GM18873 (cell line): ENCODE data around the gene CDK12.
"Not testable (repeated sequence)": the region's sequence is repeated elsewhere in the genome, so short reads cannot be mapped to it uniquely, and the experiment has no call there.

ENCODE experiments used
- ATAC-seq: cut with Tn5 transposase; IDR thresholded peaks from one replicate; pipeline ENCODE4 v1.9.1; 2021; ENCODE audit warnings: mild to moderate bottlenecking, moderate library complexity, moderate number of reproducible peaks; ENCODE audit not compliant: unreplicated experiment, low FRiP score

Gene CDK12

DNA sequence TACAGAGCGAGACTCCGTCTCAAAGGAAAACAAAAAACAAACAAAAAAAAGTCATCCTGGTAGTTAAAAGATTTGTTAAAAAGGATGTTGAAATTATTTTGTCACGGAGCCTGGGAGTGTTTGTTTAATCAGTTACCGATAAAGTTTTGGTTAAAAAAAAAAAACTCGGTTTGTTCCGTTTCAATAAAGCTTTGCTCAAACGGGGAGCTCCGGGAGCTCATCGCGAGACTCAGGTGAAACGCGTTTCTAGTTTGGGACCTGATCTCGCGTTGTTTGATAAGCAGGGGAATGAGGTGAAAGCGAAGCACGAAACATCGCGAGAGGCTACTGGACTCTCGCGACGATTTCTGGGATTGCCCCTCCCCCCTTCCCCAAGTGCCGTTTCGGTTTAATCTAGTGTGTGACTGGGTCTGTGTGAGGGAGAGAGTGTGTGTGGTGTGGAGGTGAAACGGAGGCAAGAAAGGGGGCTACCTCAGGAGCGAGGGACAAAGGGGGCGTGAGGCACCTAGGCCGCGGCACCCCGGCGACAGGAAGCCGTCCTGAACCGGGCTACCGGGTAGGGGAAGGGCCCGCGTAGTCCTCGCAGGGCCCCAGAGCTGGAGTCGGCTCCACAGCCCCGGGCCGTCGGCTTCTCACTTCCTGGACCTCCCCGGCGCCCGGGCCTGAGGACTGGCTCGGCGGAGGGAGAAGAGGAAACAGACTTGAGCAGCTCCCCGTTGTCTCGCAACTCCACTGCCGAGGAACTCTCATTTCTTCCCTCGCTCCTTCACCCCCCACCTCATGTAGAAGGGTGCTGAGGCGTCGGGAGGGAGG is at the start of gene CDK12:
Gene CDK12 (plus strand): TSS at position 374 of the 813 bp plus-strand sequence. CDS start 586 bp downstream, outside the sequence.
- ATAC-seq = peak; percentile 54

DNA sequence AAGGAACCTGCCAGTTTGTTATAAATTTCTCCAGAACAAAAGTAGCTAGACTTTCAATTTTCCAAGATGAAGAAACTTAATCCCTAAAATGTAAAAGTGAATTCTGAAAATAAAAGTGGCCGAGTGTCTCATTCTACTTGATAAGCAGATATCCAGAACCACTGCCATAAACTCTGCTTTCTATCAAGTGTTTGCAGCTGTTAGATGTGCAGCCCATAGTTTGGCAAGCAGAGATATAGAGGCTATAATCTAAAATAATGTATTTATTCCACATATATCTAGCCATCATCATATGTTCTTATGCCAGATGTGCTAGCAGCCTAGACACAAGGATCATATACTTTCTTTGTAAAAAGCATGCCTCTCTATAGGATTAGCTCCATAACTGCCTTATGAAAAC is 45.1 kb upstream of the CDK12 start:
- ATAC-seq = no peak

DNA sequence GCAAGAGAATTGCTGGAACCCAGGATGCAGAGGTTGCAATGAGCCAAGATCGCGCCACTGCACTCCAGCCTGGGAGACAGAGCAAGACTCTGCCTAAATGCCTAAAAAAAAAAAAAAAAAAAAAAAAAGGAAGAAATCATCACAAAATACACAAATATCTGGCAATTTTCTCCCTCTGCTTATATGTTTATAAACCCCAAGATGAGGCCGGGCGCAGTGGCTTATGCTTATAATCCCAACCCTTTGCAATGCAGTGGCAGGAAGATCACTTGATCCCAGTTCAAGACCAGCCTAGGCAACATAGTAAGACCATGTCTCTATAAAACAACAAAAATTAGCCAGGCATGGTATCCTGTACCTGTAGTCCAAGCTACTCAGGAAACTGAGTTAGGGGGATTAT is 31.7 kb upstream of the CDK12 start:
- no peak for ATAC-seq

DNA sequence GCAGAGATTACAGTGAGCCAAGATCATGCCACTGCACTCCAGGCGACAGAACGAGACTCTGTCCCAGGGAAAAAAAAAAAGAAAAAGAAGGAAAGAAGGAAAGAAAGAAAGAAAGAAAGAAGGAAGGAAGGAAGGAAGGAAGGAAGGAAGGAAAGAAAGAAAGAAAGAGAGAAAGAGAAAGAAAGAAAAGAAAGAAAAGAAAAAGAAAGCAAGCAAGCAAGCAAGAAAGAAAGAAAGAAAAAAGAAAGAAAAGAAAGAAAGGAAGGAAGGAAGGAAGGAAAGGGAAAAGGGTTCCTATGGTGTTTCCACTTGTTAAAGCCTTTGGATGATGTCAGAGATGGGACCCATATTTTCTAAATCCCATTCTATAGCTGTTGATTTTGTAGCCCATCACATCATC is 21.4 kb upstream of the CDK12 start:
- ATAC-seq = not testable (repeated sequence)

DNA sequence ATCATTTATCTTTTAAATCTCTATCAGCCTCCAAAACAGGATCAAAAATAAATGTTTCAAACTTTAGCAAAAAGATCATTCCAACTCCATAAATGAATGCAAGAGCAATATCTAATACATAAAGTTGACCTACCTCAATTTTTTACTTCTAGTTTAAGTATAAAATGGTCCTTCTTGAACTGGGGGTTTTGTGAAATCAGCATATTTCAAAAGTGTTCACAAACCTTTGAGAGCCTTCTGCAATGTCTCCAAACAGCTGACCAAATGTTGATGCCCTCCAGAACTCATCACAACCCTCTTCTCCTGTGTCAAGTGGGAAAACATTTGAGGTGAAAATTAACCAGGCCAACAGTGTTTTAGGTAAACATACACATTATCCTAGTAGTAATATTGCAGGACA is 18.0 kb upstream of the CDK12 start:
- ATAC-seq = no peak

DNA sequence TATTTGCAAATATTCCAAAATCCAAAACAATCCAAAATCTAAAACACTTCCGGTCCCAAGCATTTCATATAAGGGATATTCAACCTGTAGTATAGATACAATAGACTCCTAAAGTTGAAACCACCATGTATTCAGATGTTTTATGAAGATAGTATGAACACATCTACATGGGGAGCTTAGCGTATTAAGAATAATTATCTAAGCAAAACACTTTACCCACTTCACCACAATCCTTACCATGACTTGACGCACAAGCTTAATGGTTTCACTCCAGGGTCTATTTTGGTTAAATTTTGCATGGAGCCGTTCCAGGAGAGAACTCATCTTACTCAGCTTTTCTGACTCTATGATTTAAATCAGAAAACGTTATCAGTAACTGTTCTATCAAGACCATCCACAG is 13.7 kb upstream of the CDK12 start:
- ATAC-seq = no peak

DNA sequence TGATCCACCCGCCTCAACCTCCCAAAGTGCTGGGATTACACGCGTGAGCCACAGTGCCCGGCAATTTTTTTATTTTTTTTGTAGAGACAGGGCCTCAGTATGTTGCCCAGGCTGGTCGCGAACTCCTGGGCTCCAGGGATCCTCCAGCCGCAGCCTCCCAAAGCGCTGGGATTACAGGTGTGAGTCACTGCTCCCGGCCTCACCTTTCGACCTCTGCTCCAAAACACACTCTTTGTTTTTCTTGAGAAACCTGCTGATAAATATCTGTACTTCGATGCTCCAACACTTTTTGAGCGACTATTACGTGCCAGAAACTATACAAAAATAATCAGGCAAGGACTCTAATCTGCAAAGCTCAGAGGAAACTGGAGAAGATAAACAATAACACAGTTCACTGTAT is 11.2 kb upstream of the CDK12 start:
- no peak for ATAC-seq

DNA sequence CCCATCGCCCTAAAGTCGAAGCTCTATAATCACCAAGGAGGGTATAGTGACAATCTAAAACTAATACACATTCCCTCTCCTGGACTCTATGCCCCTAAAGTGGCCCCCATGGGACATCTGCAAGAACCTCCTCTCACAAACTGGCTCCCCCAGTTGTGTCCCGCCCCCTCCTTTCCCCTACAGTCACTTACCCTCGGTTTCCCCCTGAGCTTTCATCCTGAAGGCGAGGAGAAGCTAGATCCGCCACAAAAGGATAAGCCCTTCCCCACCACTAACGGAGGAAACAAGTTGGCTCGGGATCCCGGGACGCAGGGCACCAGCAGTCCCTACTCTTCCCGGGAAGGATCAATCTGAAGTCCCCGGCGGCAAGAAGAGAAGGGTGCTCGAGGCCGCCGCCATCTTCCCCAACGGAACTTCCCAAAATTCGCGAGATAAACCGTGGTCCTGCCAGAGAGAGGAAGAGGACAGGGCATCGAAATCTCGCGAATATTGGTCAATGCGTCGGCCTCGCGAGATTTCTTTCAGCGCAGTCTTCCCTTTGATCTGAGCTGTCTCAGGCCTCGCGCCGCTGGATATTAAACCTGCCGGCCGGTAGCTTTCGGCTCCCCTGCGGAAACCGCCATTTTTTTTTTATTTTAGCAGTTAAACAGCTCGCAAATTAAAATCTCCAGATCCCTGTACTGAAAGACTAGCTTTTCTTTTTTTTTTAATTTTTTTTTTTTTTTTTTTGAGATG is 10.3 kb upstream of the CDK12 start, which contains the start of gene MED1:
Gene MED1 (minus strand): TSS at position 417 of the 735 bp plus-strand sequence. CDS start 201 bp downstream, at position 216.
- peak; percentile 87 for ATAC-seq

DNA sequence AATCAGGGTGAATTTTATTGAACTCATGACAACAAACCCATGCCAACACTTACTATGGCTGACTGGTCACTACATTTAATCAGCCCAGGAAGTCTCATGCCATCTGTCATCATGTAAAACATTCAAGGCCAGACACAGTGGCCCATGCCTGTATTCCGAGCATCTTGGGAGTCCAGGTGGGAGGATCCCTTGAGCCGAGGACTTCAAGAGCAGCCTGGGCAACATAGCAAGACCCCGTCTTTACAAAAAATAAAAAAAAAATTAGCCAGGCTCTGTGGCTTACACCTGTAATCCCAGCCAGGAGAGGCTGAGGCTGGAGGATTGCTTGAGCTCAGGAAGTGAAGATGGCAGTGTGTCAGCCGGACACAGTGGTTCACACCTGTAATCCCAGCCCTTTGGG is 5.4 kb upstream of the CDK12 start:
- ATAC-seq = no peak

DNA sequence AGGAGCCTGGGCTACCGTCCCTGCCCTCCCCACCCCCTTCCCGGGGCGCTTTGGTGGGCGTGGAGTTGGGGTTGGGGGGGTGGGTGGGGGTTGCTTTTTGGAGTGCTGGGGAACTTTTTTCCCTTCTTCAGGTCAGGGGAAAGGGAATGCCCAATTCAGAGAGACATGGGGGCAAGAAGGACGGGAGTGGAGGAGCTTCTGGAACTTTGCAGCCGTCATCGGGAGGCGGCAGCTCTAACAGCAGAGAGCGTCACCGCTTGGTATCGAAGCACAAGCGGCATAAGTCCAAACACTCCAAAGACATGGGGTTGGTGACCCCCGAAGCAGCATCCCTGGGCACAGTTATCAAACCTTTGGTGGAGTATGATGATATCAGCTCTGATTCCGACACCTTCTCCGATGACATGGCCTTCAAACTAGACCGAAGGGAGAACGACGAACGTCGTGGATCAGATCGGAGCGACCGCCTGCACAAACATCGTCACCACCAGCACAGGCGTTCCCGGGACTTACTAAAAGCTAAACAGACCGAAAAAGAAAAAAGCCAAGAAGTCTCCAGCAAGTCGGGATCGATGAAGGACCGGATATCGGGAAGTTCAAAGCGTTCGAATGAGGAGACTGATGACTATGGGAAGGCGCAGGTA is 762 bp downstream of the CDK12 start:
- no peak for ATAC-seq

DNA sequence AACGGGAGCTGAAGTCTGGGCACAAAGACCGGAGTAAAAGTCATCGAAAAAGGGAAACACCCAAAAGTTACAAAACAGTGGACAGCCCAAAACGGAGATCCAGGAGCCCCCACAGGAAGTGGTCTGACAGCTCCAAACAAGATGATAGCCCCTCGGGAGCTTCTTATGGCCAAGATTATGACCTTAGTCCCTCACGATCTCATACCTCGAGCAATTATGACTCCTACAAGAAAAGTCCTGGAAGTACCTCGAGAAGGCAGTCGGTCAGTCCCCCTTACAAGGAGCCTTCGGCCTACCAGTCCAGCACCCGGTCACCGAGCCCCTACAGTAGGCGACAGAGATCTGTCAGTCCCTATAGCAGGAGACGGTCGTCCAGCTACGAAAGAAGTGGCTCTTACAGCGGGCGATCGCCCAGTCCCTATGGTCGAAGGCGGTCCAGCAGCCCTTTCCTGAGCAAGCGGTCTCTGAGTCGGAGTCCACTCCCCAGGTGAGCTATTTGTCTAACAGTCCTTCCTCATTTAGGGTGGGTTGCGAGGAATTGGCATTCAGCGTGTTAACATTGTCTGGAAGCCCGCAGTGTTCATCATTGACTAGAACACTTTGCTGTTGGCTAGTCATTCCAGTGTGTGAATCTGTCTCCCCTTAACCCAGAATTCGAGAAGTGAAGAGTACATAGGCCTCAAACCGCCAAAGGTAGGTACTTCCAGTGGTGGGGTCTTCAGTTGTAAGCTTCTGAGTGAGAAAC is 1.5 kb downstream of the CDK12 start:
- no peak for ATAC-seq

DNA sequence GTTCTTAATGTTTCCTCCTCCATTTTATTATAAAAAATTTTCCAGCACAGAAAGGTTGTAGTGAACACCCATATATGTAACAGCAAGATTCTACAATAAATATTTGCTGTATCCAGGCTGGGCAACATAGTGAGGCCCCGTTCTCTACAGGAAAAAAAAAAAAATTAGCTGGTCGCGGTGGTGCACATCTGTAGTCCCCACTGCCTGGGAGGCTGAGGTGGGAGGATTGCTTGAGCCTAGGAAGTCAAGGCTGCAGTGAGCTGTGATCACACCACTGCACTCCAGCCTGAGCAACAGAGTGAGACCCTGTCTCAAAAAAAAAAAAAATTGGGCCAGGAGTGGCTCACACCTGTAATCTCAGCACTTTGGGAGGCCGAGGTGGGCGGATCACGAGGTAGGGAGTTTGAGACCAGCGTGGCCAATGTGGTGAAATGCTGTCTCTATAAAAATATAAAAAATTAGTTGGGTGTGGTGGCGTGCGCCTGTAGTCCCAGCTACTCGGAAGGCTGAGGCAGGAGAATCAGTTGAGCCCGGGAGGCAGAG is 3.4 kb downstream of the CDK12 start:
- ATAC-seq = not testable (repeated sequence)

DNA sequence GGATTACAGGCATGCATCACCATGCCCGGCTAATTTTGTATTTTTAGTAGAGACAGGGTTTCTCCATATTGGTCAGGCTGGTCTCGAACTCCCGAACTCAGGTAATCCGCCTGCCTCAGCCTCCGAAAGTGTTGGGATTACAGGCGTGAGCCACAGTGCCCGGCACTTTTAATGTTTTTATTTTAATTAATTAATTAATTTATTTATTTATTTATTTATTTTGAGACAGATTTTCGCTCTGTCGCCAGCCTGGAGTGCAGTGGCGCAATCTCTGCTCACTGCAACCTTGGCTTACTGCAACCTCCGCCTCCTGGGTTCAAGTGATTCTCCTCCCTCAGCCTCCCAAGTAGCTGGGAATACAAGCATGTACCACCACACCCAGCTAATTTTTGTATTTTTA is 7.3 kb downstream of the CDK12 start:
- ATAC-seq = not testable (repeated sequence)

DNA sequence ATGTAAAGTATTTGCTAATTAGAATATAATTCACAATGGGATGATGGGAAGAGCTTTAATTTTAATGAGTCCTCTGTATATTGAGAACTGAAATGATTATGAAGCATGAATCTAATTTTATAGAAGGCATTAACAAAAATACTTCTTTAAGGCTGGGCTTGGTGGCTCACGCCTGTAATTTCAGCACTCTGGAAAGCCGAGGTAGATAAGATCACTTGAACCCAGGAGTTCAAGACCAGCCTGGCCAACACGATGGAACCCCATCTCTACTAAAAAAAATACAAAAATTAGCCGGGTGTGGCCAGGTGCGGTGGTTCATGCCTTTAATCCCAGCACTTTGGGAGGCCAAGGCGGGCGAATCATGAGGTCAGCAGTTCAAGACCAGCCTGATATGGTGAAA is 12.0 kb downstream of the CDK12 start:
- ATAC-seq = no peak

DNA sequence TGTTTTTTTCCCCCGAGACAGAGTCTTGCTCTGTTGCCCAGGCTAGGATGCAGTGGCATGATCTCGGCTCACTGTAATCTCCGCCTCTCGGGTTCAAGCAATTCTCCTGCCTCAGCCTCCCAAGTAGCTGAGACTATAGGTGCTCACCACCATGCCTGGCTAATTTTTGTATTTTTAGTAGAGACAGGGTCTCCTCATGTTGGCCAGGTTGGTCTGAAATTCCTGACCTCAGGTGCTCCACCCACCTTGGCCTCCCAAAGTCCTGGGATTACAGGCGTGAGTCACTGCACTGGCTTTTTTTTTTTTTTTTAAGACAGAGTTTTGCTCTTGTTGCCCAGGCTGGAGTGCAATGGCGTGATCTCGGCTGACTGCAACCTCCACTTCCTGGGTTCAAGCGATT is 18.3 kb downstream of the CDK12 start:
- ATAC-seq = not testable (repeated sequence)

DNA sequence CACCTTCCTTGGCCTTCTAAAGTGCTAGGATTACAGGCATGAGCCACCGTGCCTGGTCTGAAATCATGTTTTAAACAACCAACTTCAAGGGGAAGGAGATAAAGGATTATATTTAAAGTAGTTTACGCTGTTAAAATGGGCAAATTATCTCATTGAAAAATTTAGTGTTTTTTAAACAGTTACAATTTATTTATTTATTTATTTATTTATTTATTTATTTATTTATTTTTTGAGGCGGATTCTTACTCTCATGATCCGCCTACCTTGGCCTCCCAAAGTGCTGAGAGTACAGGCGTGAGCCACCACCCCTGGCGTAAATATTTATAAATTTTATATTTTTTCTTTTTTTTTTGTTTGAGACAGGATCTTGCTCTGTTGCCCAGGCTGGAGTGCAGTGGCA is 22.2 kb downstream of the CDK12 start:
- no peak for ATAC-seq

DNA sequence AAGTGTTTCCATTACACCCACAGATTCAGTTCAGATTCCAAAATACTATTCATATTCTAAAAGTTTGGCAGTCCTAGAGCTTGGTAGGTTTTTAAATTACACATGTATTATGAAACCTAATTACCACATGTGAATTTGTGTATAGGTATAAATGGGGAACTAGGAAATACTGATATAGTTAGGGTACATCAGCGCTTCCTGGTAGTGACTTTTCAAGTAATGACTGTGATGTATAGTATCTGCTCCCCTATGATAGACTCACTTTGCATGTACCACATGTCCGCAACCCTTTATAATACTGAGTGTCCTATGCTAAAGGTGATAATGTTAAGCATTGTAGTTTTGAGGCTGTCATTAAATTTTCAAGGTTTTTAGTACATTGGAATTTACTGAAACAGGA is 22.9 kb downstream of the CDK12 start:
- no peak for ATAC-seq

DNA sequence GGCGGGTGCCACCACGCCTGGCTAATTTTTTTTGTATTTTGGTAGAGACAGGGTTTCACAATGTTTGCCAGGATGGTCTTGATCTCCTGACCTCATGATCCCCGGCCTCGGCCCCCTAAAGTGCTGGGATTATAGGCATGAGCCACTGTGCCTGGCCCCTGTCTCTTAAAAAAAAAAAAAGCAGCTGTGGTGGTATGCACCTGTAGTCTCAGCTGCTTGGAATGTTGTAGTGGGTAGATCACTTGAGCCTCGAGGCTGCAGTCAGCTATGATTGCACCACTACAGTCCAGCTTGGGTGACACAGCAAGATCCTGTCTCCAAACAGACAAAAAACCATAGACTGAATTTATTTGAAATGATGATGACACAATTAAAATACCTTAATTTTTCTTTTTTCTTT is 24.3 kb downstream of the CDK12 start:
- no peak for ATAC-seq

DNA sequence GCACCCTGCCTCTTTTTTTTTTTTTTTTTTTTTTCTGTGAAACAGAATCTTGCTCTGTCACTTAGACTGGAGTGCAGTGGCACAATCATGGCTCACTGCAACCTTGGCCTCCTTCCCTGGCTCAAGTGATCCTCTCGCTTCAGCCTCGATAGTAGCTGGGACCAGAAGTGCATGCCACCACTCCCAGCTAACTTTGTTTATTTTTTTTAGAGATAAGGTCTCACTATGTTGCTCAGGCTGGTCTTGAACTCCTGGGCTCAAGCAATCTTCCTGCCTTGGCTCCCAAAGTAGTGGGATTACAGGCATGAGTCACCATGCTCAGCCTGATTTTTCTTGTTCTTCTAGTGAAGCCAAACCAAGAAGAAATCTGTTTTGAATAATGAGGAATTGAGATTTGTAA is 25.0 kb downstream of the CDK12 start:
- ATAC-seq = no peak

DNA sequence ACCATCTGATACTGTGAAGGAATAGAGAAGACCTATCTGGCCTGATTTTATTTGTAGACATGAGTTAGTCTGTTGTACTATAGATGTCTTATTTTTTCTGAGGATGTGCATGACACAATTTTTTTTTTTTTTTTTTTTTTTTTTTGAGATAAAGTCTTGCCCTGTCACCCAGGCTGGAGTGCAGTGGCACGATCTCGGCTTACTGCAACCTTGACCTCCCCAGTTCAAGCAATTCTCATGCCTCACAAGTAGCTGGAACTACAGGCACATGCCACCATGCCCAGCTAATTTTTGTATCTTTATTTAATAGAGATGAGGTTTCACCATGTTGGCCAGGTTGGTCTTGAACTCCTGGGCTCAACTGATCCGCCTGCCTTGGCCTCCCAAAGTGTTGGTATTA is 26.2 kb downstream of the CDK12 start:
- ATAC-seq = not testable (repeated sequence)
